SK-N-SH (cell line): Measurements from ENCODE around the gene ARHGAP45. TPM values are rescaled to one million over a fixed set of nuclear protein-coding genes. Genes with fewer than 3 reads are reported as not detected.

Experiments used
- CTCF ChIA-PET: fragments of 300-600, 350-600 bp; formaldehyde crosslinking; extraction: SDS; loops from one replicate; lab custom pipeline; 2021; lab: Yijun Ruan, JAX
- POLR2A ChIA-PET: fragments of 350-600 bp; sonication (Branson Sonifier 250); formaldehyde crosslinking; extraction: SDS; loops from one replicate; lab custom pipeline; 2020; ENCODE audit warnings: antibody characterized with exemption, inconsistent platforms; lab: Yijun Ruan, JAX
- DNase-seq: peaks from one replicate; pipeline ENCODE4 v3.0.0; 2012
- H2AFZ ChIP-seq: fragments of 200-600 bp; sonication (generic); 2 replicates; pipeline ENCODE4 v1.8.1; 2016; ENCODE audit warnings: antibody characterized with exemption, mild to moderate bottlenecking, low read depth
- H3F3A ChIP-seq: fragments of 200-600 bp; sonication (generic); replicated peaks from 2 replicates; pipeline ENCODE3; 2016; ENCODE audit warnings: antibody characterized with exemption, mild to moderate bottlenecking; ENCODE audit not compliant: insufficient read depth
- H3K27ac ChIP-seq, 2 experiments: fragments of 200-500 bp in 1 of 2; fragments of 200-600 bp in 1 of 2; sonication (Bioruptor generic) in 1 of 2; sonication (generic), shearing (Covaris generic) in 1 of 2; 2 replicates each; pipeline versions ENCODE4 v1.5.1 to v1.6.1; 2014 to 2016; ENCODE audit warnings: low read depth in 2 of 2, inconsistent platforms in 1 of 2, low read length in 1 of 2, mild to moderate bottlenecking in 1 of 2, mixed read lengths in 1 of 2
- H3K27me3 ChIP-seq: fragments of 200-600 bp; sonication (generic), shearing (Covaris generic); 2 replicates; pipeline ENCODE4 v1.6.1; 2016; ENCODE audit warnings: mixed run types; ENCODE audit not compliant: insufficient read depth
- H3K36me3 ChIP-seq, 2 experiments: fragments of 200-500 bp in 1 of 2; fragments of 200-600 bp in 1 of 2; sonication (Bioruptor generic) in 1 of 2; sonication (generic) in 1 of 2; replicated peaks in 1 of 2; 2 replicates each; pipeline versions ENCODE3 to v1.5.1; 2014 to 2016; ENCODE audit warnings: low read length in 1 of 2, mild to moderate bottlenecking in 1 of 2; ENCODE audit not compliant: insufficient read depth in 2 of 2, control insufficient read depth in 1 of 2
- H3K4me1 ChIP-seq, 2 experiments: fragments of 200-500 bp in 1 of 2; fragments of 200-600 bp in 1 of 2; sonication (Bioruptor generic) in 1 of 2; sonication (generic), shearing (Covaris generic) in 1 of 2; 2 replicates each; pipeline versions ENCODE4 v1.5.1 to v1.6.1; 2014 to 2016; ENCODE audit warnings: low read depth in 1 of 2, low read length in 1 of 2, mixed run types in 1 of 2; ENCODE audit not compliant: insufficient read depth in 2 of 2, control insufficient read depth in 1 of 2
- H3K4me2 ChIP-seq: fragments of 200-600 bp; sonication (generic), shearing (Covaris generic); 2 replicates; pipeline ENCODE4 v1.6.1; 2017; ENCODE audit warnings: mixed run types
- H3K4me3 ChIP-seq, 2 experiments: fragments of 200-500 bp in 1 of 2; fragments of 200-600 bp in 1 of 2; sonication (Bioruptor generic) in 1 of 2; sonication (generic), shearing (Covaris generic) in 1 of 2; 2 replicates each; pipeline versions ENCODE4 v1.5.1 to v1.8.1; 2014 to 2016; ENCODE audit warnings: low read depth in 2 of 2, inconsistent platforms in 1 of 2, low read length in 1 of 2, mild to moderate bottlenecking in 1 of 2, mixed read lengths in 1 of 2, moderate library complexity in 1 of 2
- H3K79me2 ChIP-seq: fragments of 200-600 bp; sonication (generic); 2 replicates; pipeline ENCODE4 v1.8.1; 2017; ENCODE audit warnings: mild to moderate bottlenecking; ENCODE audit not compliant: insufficient read depth
- H3K9ac ChIP-seq: fragments of 200-600 bp; sonication (generic); 2 replicates; pipeline ENCODE4 v1.6.1; 2017; ENCODE audit warnings: mixed run types
- H3K9me2 ChIP-seq: fragments of 200-600 bp; sonication (generic); 2 replicates; pipeline ENCODE4 v1.6.1; 2017; ENCODE audit warnings: mixed run types
- H3K9me3 ChIP-seq: fragments of 200-600 bp; sonication (generic); 2 replicates; pipeline ENCODE4 v1.6.1; 2017; ENCODE audit warnings: mixed run types, mild to moderate bottlenecking, moderate library complexity
- H4K20me1 ChIP-seq: fragments of 200-600 bp; sonication (generic); 2 replicates; pipeline ENCODE4 v1.6.1; 2017; ENCODE audit warnings: mild to moderate bottlenecking, mixed run types; ENCODE audit not compliant: insufficient read depth
- CTCF ChIP-seq: fragments of 200-600 bp; sonication (generic); IDR thresholded peaks from 2 replicates; pipeline ENCODE4 v1.6.1; 2017; ENCODE audit warnings: antibody characterized with exemption, mild to moderate bottlenecking, moderate library complexity
- ELF1 ChIP-seq: IDR thresholded peaks from 2 replicates; pipeline ENCODE4 v1.4.0; 2012
- IRF3 ChIP-seq: fragments of 150-350 bp; IDR thresholded peaks from 2 replicates; pipeline ENCODE4 v1.6.1; 2016; ENCODE audit warnings: mild to moderate bottlenecking, low read depth, low read length
- MAX ChIP-seq: IDR thresholded peaks from 2 replicates; pipeline ENCODE4 v1.4.0; 2012; ENCODE audit warnings: low read depth
- NFIC ChIP-seq: IDR thresholded peaks from 2 replicates; pipeline ENCODE4 v1.4.0; 2012; ENCODE audit warnings: borderline replicate concordance
- POLR2AphosphoS5 ChIP-seq: IDR thresholded peaks from 2 replicates; pipeline ENCODE4 v1.6.1; 2012; ENCODE audit warnings: low read depth, low read length
- RFX5 ChIP-seq: IDR thresholded peaks from 2 replicates; pipeline ENCODE4 v1.6.1; 2012; ENCODE audit warnings: mild to moderate bottlenecking, improper control_type of control experiment, low read length
- SMC3 ChIP-seq: IDR thresholded peaks from 2 replicates; pipeline ENCODE4 v1.6.1; 2012; ENCODE audit warnings: low read depth, low read length, improper control_type of control experiment
- TAF1 ChIP-seq: IDR thresholded peaks from 2 replicates; pipeline ENCODE4 v1.6.1; 2012; ENCODE audit warnings: low read depth, mild to moderate bottlenecking, low read length, moderate library complexity, borderline replicate concordance
- TEAD4 ChIP-seq: IDR thresholded peaks from 2 replicates; pipeline ENCODE4 v1.4.0; 2012; ENCODE audit warnings: mild to moderate bottlenecking, borderline replicate concordance; ENCODE audit not compliant: insufficient read depth
- USF2 ChIP-seq: fragments of 150-350 bp; IDR thresholded peaks from 2 replicates; pipeline ENCODE4 v1.6.1; 2017; ENCODE audit warnings: antibody characterized with exemption, low read length, low read depth, borderline replicate concordance
- ZBTB33 ChIP-seq: IDR thresholded peaks from 2 replicates; pipeline ENCODE4 v1.4.0; 2012; ENCODE audit warnings: low read depth, borderline replicate concordance
- WGBS: methylation state at CpG from one replicate; pipeline ENCODE4 v1.1.6; 2017; ENCODE audit warnings: low lambda C conversion rate; 5-methylcytosine and 5-hydroxymethylcytosine counted together
- polyA plus RNA-seq, 3 experiments: library from polyadenylated mRNA; depleted of rRNA; stranded (reverse); fragments of >200 nt; gene quantifications; 2 replicates each; pipeline ENCODE4 v1.2.3, GENCODE V29; 2012

The ARHGAP45 gene
- polyA plus RNA-seq, 1 of the 3 experiments (the other 2 are of a cell fraction) = 4.2 TPM

GRCh38 chr19:1025960-1026782, 40.8 kb upstream of the ARHGAP45 start, which contains the start of gene CNN2:
Gene CNN2, plus strand, starts transcription at chr19:1026608. Its CDS starts 54 bp downstream, at chr19:1026662.
- Histone ChIP-seq H3K36me3 (peaks cover 7 to 8% of the 10 kb centered on the region in 2 experiments), H3K79me2 (peaks cover 44% of the 10 kb centered on the region), H3K4me1 (peaks cover 0 to 14% of the 10 kb centered on the region in 2 experiments; a peak in 1 of 4 replicates), H3K4me2 (peak within 1 kb of the TSS; percentile 99), H3K9me2 (no peaks in the 10 kb centered on the region), H4K20me1 (peaks cover 23% of the 10 kb centered on the region), H2AFZ (peak within 1 kb of the TSS; percentile 95), H3F3A (peaks cover 40% of the 10 kb centered on the region), H3K4me3 (peak within 1 kb of the TSS; percentile 76 to 97), H3K9ac (peak within 1 kb of the TSS; percentile 86), H3K27me3 (no peaks in the 10 kb centered on the region), H3K27ac (peak within 1 kb of the TSS; percentile 81 to 84), H3K9me3 (no peaks in the 10 kb centered on the region)
- DNase-seq = peak; percentile 87
- 28% methylated on average over 5 of the region's 63 CpGs for WGBS
- TF ChIP-seq RFX5 = no peak
- no peak for TF ChIP-seq IRF3
- TF ChIP-seq USF2 = no peak
- 0 out of 2 replicates have a peak, but pooled peaks have one; percentile 21 for TF ChIP-seq ELF1
- peak; percentile 73 for TF ChIP-seq POLR2AphosphoS5
- TF ChIP-seq TEAD4 = peak; percentile 65; the same call in 1 of the 2 replicates
- TF ChIP-seq TAF1 = peak; percentile 46; the same call in 1 of the 2 replicates
- TF ChIP-seq NFIC = no peak
- no peak for TF ChIP-seq ZBTB33
- 0 out of 2 replicates have a peak, but pooled peaks have one; percentile 7 for TF ChIP-seq SMC3
- TF ChIP-seq CTCF = no peak
- peak; percentile 13; the same call in 1 of the 2 replicates for TF ChIP-seq MAX
- ChIA-PET POLR2A (interaction anchor here (0.5 to 1.2 kb wide), 2 partner anchors 18 to 215 kb away, joined by 3 to 4 read pairs; partner anchors contain the start of gene ATP5F1D), CTCF (interaction anchor here (0.9 to 2.7 kb wide), 4 partner anchors 55 to 218 kb away, joined by 3 to 11 read pairs (median 4); no protein-coding TSS in a partner anchor)
